SK-N-SH treated with all-trans-retinoic acid at 6 μM for 48 hours (cell line): ENCODE results near the gene SUN5.

Source experiments
- CREB5 ChIP-seq: fragments of 250-450 bp; sonication (Bioruptor Pico); IDR thresholded peaks from 2 replicates; pipeline ENCODE4 v1.5.1; 2020; ENCODE audit warnings: low read depth, mild to moderate bottlenecking, moderate library complexity
- RARB ChIP-seq: fragments of 250-450 bp; sonication (Bioruptor Pico); IDR thresholded peaks from 2 replicates; pipeline ENCODE4 v1.8.0; 2021; ENCODE audit warnings: mild to moderate bottlenecking, moderate library complexity
- TCF4 ChIP-seq: fragments of 250-450 bp; sonication (Bioruptor Pico); IDR thresholded peaks from 2 replicates; pipeline ENCODE4 v1.8.0; 2021; ENCODE audit warnings: mild to moderate bottlenecking, moderate library complexity, borderline replicate concordance
- ZFP3 ChIP-seq: fragments of 250-450 bp; sonication (Bioruptor Pico); IDR thresholded peaks from 2 replicates; pipeline ENCODE4 v1.5.0; 2020; ENCODE audit warnings: mild to moderate bottlenecking, moderate library complexity
- ZFP30 ChIP-seq: fragments of 450-650 bp; formaldehyde crosslinking; IDR thresholded peaks from 2 replicates; pipeline ENCODE4 v1.5.0; 2022; ENCODE audit warnings: mild to moderate bottlenecking, moderate library complexity
- ZNF70 ChIP-seq: fragments of 450-650 bp; formaldehyde crosslinking; IDR thresholded peaks from 2 replicates; pipeline ENCODE4 v1.5.0; 2020; ENCODE audit warnings: mild to moderate bottlenecking, moderate library complexity

DNA sequence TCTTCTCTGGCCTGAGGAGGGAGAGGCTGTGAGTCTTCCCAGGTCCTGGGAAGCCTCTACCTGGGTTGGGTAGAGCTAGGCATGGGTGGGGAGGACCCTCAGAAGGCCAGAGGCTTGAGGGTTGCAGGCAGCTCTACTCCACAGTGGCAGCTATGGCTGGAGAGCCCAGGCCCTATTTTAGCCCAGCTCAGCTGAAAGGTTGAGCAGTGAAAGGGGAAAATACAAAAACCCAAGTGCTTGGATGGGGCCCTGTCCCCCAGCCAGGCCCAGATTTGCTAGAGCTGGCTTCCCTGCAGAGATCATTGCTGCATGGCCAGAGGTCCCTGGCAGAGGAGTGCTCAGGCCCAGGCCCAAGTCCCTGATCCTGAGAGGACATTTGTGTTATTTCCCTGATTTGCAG, 45.7 kb downstream of the SUN5 start:
- no peak for TF ChIP-seq CREB5 (CRISPR knock-in tag)
- no peak for TF ChIP-seq ZFP3 (CRISPR knock-in tag)
- no peak for TF ChIP-seq RARB (CRISPR knock-in tag)
- no peak for TF ChIP-seq ZNF70
- no peak for TF ChIP-seq ZFP30 (CRISPR knock-in tag)
- TF ChIP-seq TCF4 (CRISPR knock-in tag), result no peak
